NCI-H2227 (cell line): ENCODE data around the gene PARD3B.

Source experiments
- DNase-seq: peaks from one replicate; lab custom pipeline; 2025; ENCODE audit not compliant: unreplicated experiment; lab: John Stamatoyannopoulos, UW

PARD3B gene

GRCh38 chr2:205040323-205040722 is 495.0 kb downstream of the PARD3B start:
- DNase-seq = no peak

GRCh38 chr2:205041472-205042130 is 496.3 kb downstream of the PARD3B start:
- DNase-seq = peak; percentile 65

- no peak for DNase-seq
Measured at GRCh38 chr2:205043285-205043684, 498.0 kb downstream of the PARD3B start.

GRCh38 chr2:205045706-205046105 is 500.4 kb downstream of the PARD3B start:
- no peak for DNase-seq

- DNase-seq = peak; percentile 58
Measured at GRCh38 chr2:205047273-205047839, 502.1 kb downstream of the PARD3B start.

- no peak for DNase-seq
Measured at GRCh38 chr2:205051417-205051816, 506.1 kb downstream of the PARD3B start.

GRCh38 chr2:205052781-205053180 is 507.5 kb downstream of the PARD3B start:
- DNase-seq = no peak

- no peak for DNase-seq
Measured at GRCh38 chr2:205053827-205054410, 508.6 kb downstream of the PARD3B start.

- DNase-seq = no peak
Measured at GRCh38 chr2:205054789-205055188, 509.5 kb downstream of the PARD3B start.

GRCh38 chr2:205055251-205055650 is 510.0 kb downstream of the PARD3B start:
- no peak for DNase-seq

GRCh38 chr2:205056151-205056561 is 510.9 kb downstream of the PARD3B start:
- peak; percentile 24 for DNase-seq

- no peak for DNase-seq
Measured at GRCh38 chr2:205058409-205058808, 513.1 kb downstream of the PARD3B start.

- no peak for DNase-seq
Measured at GRCh38 chr2:205060269-205060668, 515.0 kb downstream of the PARD3B start.

GRCh38 chr2:205066081-205066480 is 520.8 kb downstream of the PARD3B start:
- DNase-seq = no peak

GRCh38 chr2:205069928-205070327 is 524.7 kb downstream of the PARD3B start:
- no peak for DNase-seq

GRCh38 chr2:205070889-205071288 is 525.6 kb downstream of the PARD3B start:
- no peak for DNase-seq

- no peak for DNase-seq
Measured at GRCh38 chr2:205073433-205074020, 528.3 kb downstream of the PARD3B start.

GRCh38 chr2:205076405-205076804 is 531.1 kb downstream of the PARD3B start:
- DNase-seq = no peak

- DNase-seq = no peak
Measured at GRCh38 chr2:205077159-205077558, 531.9 kb downstream of the PARD3B start.

GRCh38 chr2:205078762-205079161 is 533.5 kb downstream of the PARD3B start:
- DNase-seq = no peak

- no peak for DNase-seq
Measured at GRCh38 chr2:205079173-205079572, 533.9 kb downstream of the PARD3B start.

- no peak for DNase-seq
Measured at GRCh38 chr2:205086662-205087061, 541.4 kb downstream of the PARD3B start.
